B cell (primary cell): ENCODE data around the gene DOK7.

Source experiments
- EZH2 ChIP-seq: IDR thresholded peaks from 2 replicates; pipeline ENCODE4 v1.6.1; 2012; ENCODE audit warnings: borderline replicate concordance, low read depth, mild to moderate bottlenecking, moderate library complexity, low read length; ENCODE audit not compliant: insufficient read depth, poor library complexity, severe bottlenecking
- TF ChIP-seq, protein P1 (sequence below): fragments of 200-600 bp; IDR thresholded peaks from one replicate; pipeline ENCODE4 v1.8.0; 2022; ENCODE audit warnings: antibody characterized with exemption, mild to moderate bottlenecking

GRCh38 chr4:3413675-3414420 is 49.3 kb upstream of the DOK7 start:
- TF ChIP-seq, protein P1, sequence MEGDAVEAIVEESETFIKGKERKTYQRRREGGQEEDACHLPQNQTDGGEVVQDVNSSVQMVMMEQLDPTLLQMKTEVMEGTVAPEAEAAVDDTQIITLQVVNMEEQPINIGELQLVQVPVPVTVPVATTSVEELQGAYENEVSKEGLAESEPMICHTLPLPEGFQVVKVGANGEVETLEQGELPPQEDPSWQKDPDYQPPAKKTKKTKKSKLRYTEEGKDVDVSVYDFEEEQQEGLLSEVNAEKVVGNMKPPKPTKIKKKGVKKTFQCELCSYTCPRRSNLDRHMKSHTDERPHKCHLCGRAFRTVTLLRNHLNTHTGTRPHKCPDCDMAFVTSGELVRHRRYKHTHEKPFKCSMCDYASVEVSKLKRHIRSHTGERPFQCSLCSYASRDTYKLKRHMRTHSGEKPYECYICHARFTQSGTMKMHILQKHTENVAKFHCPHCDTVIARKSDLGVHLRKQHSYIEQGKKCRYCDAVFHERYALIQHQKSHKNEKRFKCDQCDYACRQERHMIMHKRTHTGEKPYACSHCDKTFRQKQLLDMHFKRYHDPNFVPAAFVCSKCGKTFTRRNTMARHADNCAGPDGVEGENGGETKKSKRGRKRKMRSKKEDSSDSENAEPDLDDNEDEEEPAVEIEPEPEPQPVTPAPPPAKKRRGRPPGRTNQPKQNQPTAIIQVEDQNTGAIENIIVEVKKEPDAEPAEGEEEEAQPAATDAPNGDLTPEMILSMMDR, result no peak
- TF ChIP-seq EZH2, result no peak
